ENCODE results near the gene SLC25A12.

Gene SLC25A12

DNA sequence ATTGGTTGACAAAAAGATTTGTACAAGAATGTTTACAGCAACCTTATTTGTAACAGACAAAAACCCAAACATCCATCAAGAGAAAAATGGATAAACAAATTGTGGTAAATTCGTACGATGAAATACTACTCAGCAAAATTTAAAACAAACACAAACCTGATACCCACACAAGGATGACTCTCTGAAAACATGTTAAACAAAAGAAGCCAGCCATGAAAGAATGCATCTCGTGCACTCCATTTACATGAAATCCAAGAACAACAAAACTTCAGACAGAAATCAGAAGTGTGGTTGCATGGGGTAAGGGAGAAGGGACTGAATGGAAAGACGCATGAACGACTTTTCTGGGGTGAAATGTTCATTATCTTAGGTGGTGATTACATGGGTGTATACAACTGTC, 93.4 kb downstream of the SLC25A12 start:
- no peak overlapping the region for H2AFZ ChIP-seq (ENCODE audit: insufficient read depth, low read length, poor library complexity)
- no peak overlapping the region for H2AK5ac ChIP-seq (ENCODE audit: low read length)
- H2BK12ac ChIP-seq (ENCODE audit: low read length), result no peak overlapping the region
- no peak overlapping the region for H3K14ac ChIP-seq (ENCODE audit: low read length)
- H3K79me2 ChIP-seq (ENCODE audit: control insufficient read depth, insufficient read depth, low read length, poor library complexity), result no peaks in the 10 kb centered on the region
- H3K18ac ChIP-seq (ENCODE audit: low read length), result no peak overlapping the region
- no peaks in the 10 kb centered on the region for H3K36me3 ChIP-seq (ENCODE audit: control insufficient read depth in 1 of 2, insufficient read depth in 2 of 2, low read length in 2 of 2)
- H3K79me1 ChIP-seq (ENCODE audit: low read length), result peaks cover 2% of the 10 kb centered on the region
- no peaks in the 10 kb centered on the region for H3K27me3 ChIP-seq (ENCODE audit: insufficient read depth, low read length)
- no peak overlapping the region for H3K9ac ChIP-seq (ENCODE audit: low read length)
- H3K27ac ChIP-seq (ENCODE audit: low read depth, low read length), result no peak overlapping the region
- peaks cover 0 to 7% of the 10 kb centered on the region in 2 experiments for H3K4me1 ChIP-seq (ENCODE audit: control insufficient read depth in 1 of 2, insufficient read depth in 2 of 2, low read length in 2 of 2)
- no peak overlapping the region for H4K12ac ChIP-seq (ENCODE audit: low read depth, low read length)
- DNase-seq, result no peak
- H3K4me3 ChIP-seq (ENCODE audit: low read depth, low read length), result no peak overlapping the region
- H4K8ac ChIP-seq (ENCODE audit: low read depth, low read length), result no peak overlapping the region
- peaks cover 2% of the 10 kb centered on the region for H3K9me3 ChIP-seq (ENCODE audit: insufficient read depth, low read depth, low read length)
- no peak overlapping the region for H2BK5ac ChIP-seq (ENCODE audit: low read depth, low read length, poor library complexity)
- H4K91ac ChIP-seq (ENCODE audit: low read depth, low read length), result no peak overlapping the region
- no peak overlapping the region for H3K4ac ChIP-seq (ENCODE audit: low read depth, low read length)
- H3K4me2 ChIP-seq (ENCODE audit: low read length), result no peak overlapping the region
- whole genome bisulfite sequencing (ENCODE audit: extremely low coverage, insufficient coverage, insufficient read length), result no CpG with 5 or more reads among the region's 5 CpGs
- H3K23ac ChIP-seq (ENCODE audit: low read length), result no peak overlapping the region
- H2BK120ac ChIP-seq (ENCODE audit: insufficient read depth, low read length, poor library complexity), result no peak overlapping the region

DNA sequence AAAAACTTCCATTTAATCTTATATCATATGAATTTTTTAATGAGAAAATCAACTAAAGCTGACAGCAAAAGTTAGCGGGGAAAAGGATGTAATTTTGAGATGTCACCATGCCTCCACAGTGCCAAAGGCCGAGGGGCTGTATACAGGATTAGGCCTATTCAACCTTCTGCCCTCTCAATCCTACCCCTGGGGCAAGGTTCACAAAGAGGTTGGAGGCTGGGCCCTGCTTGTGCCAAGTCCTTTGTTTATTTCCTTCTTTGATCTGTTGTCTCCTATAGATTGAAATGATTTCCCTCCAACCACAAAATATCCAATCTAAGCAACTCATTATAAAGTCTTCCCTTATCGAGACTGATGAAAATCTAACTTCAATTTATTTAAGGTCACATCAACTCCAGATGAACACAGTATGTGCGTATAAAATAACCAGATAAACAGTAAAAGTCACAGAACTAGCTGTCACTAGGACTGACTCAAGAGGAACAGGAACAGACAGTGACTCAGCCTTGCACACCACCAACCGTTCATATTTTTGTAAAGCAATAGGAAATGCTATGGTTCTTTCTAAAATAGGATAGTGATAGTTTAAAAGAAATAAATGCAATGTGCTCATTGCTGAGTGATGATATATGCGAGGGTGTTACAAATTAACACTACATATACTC, 95.8 kb downstream of the SLC25A12 start:
- H4K8ac ChIP-seq (ENCODE audit: low read depth, low read length), result no peak overlapping the region
- no peak overlapping the region for H3K14ac ChIP-seq (ENCODE audit: low read length)
- no peak overlapping the region for H3K18ac ChIP-seq (ENCODE audit: low read length)
- H2BK5ac ChIP-seq (ENCODE audit: low read depth, low read length, poor library complexity), result peak overlapping the region; percentile 79
- no peaks in the 10 kb centered on the region for H3K36me3 ChIP-seq (ENCODE audit: control insufficient read depth in 1 of 2, insufficient read depth in 2 of 2, low read length in 2 of 2)
- peaks cover 6% of the 10 kb centered on the region for H3K79me1 ChIP-seq (ENCODE audit: low read length)
- no peak overlapping the region for H4K12ac ChIP-seq (ENCODE audit: low read depth, low read length)
- no peaks in the 10 kb centered on the region for H3K79me2 ChIP-seq (ENCODE audit: control insufficient read depth, insufficient read depth, low read length, poor library complexity)
- no peak overlapping the region for H2AFZ ChIP-seq (ENCODE audit: insufficient read depth, low read length, poor library complexity)
- peak overlapping the region; percentile 24 for H2BK120ac ChIP-seq (ENCODE audit: insufficient read depth, low read length, poor library complexity)
- peak overlapping the region; percentile 6 for H3K27ac ChIP-seq (ENCODE audit: low read depth, low read length)
- H3K23ac ChIP-seq (ENCODE audit: low read length), result no peak overlapping the region
- peaks cover 7 to 16% of the 10 kb centered on the region in 2 experiments for H3K4me1 ChIP-seq (ENCODE audit: control insufficient read depth in 1 of 2, insufficient read depth in 2 of 2, low read length in 2 of 2)
- no peak overlapping the region for H3K9ac ChIP-seq (ENCODE audit: low read length)
- no CpG with 5 or more reads among the region's 6 CpGs for WGBS (ENCODE audit: extremely low coverage, insufficient coverage, insufficient read length)
- no peaks in the 10 kb centered on the region for H3K27me3 ChIP-seq (ENCODE audit: insufficient read depth, low read length)
- peak overlapping the region; percentile 47 for H4K91ac ChIP-seq (ENCODE audit: low read depth, low read length)
- no peak overlapping the region for H2AK5ac ChIP-seq (ENCODE audit: low read length)
- H3K4me3 ChIP-seq (ENCODE audit: low read depth, low read length), result no peak overlapping the region
- H2BK12ac ChIP-seq (ENCODE audit: low read length), result peak overlapping the region; percentile 36
- no peak overlapping the region for H3K4ac ChIP-seq (ENCODE audit: low read depth, low read length)
- peaks cover 2% of the 10 kb centered on the region for H3K9me3 ChIP-seq (ENCODE audit: insufficient read depth, low read depth, low read length)
- H3K4me2 ChIP-seq (ENCODE audit: low read length), result no peak overlapping the region
- peak in 1 of 2 donors; percentile 2 for DNase-seq

DNA sequence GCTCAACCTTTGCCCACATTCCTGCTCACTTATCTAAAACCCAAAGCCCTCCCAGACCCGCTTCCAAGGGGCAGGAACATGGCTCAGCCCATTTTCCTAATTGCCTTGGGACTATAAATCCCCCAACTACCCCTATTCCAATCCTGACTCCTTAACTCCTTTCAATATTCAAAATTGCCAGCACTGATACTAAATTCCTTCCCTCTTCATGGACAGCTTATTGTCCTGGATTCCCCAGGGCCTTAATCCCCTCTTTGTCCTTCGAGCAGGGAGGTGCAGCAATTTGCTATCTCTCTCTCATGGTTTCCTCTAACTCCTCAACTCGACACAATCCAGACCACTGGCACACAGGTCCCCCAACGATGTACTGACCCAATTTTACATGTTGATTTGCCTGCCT, 99.1 kb downstream of the SLC25A12 start:
- Histone ChIP-seq H2BK12ac (ENCODE audit: low read length) (peak overlapping the region; percentile 85), H3K14ac (ENCODE audit: low read length) (no peak overlapping the region), H3K36me3 (ENCODE audit: control insufficient read depth in 1 of 2, insufficient read depth in 2 of 2, low read length in 2 of 2) (no peaks in the 10 kb centered on the region), H3K23ac (ENCODE audit: low read length) (no peak overlapping the region), H3K27ac (ENCODE audit: low read depth, low read length) (peak overlapping the region; percentile 48), H4K12ac (ENCODE audit: low read depth, low read length) (no peak overlapping the region), H3K4me3 (ENCODE audit: low read depth, low read length) (no peak overlapping the region), H2BK5ac (ENCODE audit: low read depth, low read length, poor library complexity) (peak overlapping the region; percentile 27), H4K8ac (ENCODE audit: low read depth, low read length) (peak overlapping the region; percentile 25), H3K9me3 (ENCODE audit: insufficient read depth, low read depth, low read length) (peaks cover 2% of the 10 kb centered on the region), H3K18ac (ENCODE audit: low read length) (no peak overlapping the region), H2BK120ac (ENCODE audit: insufficient read depth, low read length, poor library complexity) (peak overlapping the region; percentile 24), H3K4me2 (ENCODE audit: low read length) (peak overlapping the region; percentile 35), H3K79me1 (ENCODE audit: low read length) (peaks cover 6% of the 10 kb centered on the region), H3K79me2 (ENCODE audit: control insufficient read depth, insufficient read depth, low read length, poor library complexity) (no peaks in the 10 kb centered on the region), H2AFZ (ENCODE audit: insufficient read depth, low read length, poor library complexity) (no peak overlapping the region), H4K91ac (ENCODE audit: low read depth, low read length) (no peak overlapping the region), H3K4me1 (ENCODE audit: control insufficient read depth in 1 of 2, insufficient read depth in 2 of 2, low read length in 2 of 2) (peaks cover 7 to 19% of the 10 kb centered on the region in 2 experiments), H2AK5ac (ENCODE audit: low read length) (no peak overlapping the region), H3K9ac (ENCODE audit: low read length) (no peak overlapping the region), H3K4ac (ENCODE audit: low read depth, low read length) (no peak overlapping the region), H3K27me3 (ENCODE audit: insufficient read depth, low read length) (no peaks in the 10 kb centered on the region)
- no CpG with 5 or more reads among the region's 4 CpGs for WGBS (ENCODE audit: extremely low coverage, insufficient coverage, insufficient read length)
- no peak for DNase-seq

DNA sequence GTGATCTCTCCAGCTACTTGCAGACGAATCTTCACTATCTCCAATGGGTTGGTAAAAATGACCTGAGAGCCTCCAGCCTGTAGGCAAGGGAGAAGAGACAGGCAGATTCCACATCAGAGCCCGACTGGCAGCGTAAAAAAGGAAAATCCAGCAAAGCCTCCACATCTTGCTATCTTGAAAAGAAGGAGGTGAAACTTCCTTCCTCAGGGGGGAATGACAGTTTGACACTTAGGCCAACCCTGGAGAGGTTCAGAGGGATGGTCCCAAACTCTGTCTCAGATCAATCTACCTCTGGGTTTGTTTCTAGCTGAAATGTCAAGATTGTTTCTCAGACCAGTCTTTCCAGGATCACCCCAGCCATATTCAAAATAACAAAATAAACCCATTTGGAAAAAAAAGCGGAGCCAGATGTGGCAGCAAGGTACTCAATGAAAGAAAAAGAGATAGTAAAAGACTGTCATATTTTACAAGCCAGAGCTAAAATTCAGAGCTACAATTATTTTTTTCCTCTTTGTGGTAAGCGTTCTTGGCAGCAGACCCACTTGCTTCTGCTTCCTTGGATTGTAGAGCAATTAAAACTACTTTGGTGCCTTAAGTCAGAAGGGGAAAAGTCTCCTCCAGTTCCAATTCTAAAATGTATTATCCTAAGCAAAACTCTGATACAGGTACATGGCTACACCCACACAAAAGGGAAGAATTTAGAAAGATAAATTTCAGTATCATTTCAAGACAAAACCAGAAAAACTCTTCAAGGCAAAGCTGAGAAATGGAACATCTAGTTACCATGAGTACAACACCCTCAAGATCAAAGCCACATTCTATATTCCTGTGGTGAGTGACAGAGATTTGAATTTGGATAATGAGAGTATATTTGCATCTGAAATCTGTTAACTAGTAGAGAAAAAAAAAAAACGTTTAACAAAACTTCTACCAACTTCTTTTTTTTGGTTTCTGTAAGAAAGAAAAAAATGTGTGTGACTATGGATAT, 100.1 kb downstream of the SLC25A12 start:
- Histone ChIP-seq H3K23ac (ENCODE audit: low read length) (no peak overlapping the region), H3K4me1 (ENCODE audit: control insufficient read depth in 1 of 2, insufficient read depth in 2 of 2, low read length in 2 of 2) (peaks cover 7 to 19% of the 10 kb centered on the region in 2 experiments), H3K79me2 (ENCODE audit: control insufficient read depth, insufficient read depth, low read length, poor library complexity) (no peaks in the 10 kb centered on the region), H2BK5ac (ENCODE audit: low read depth, low read length, poor library complexity) (no peak overlapping the region), H4K8ac (ENCODE audit: low read depth, low read length) (peak overlapping the region; percentile 58), H3K27me3 (ENCODE audit: insufficient read depth, low read length) (no peaks in the 10 kb centered on the region), H3K9ac (ENCODE audit: low read length) (no peak overlapping the region), H3K27ac (ENCODE audit: low read depth, low read length) (no peak overlapping the region), H4K12ac (ENCODE audit: low read depth, low read length) (no peak overlapping the region), H3K9me3 (ENCODE audit: insufficient read depth, low read depth, low read length) (peaks cover 2% of the 10 kb centered on the region), H3K79me1 (ENCODE audit: low read length) (peaks cover 6% of the 10 kb centered on the region), H3K36me3 (ENCODE audit: control insufficient read depth in 1 of 2, insufficient read depth in 2 of 2, low read length in 2 of 2) (no peaks in the 10 kb centered on the region), H2BK120ac (ENCODE audit: insufficient read depth, low read length, poor library complexity) (peak overlapping the region; percentile 43), H3K18ac (ENCODE audit: low read length) (no peak overlapping the region), H4K91ac (ENCODE audit: low read depth, low read length) (no peak overlapping the region), H2AFZ (ENCODE audit: insufficient read depth, low read length, poor library complexity) (no peak overlapping the region), H3K4ac (ENCODE audit: low read depth, low read length) (no peak overlapping the region), H2BK12ac (ENCODE audit: low read length) (no peak overlapping the region), H2AK5ac (ENCODE audit: low read length) (no peak overlapping the region), H3K4me3 (ENCODE audit: low read depth, low read length) (no peak overlapping the region), H3K4me2 (ENCODE audit: low read length) (no peak overlapping the region), H3K14ac (ENCODE audit: low read length) (no peak overlapping the region)
- DNase-seq, result no peak
- WGBS (ENCODE audit: extremely low coverage, insufficient coverage, insufficient read length), result no CpG with 5 or more reads among the region's 6 CpGs

All from trophoblast cell (in vitro differentiated cells and primary cell).